GM15510 (cell line): ENCODE data around the gene SH3PXD2B.

Experiments used
- POLR2A ChIP-seq: IDR thresholded peaks from 3 replicates; pipeline ENCODE4 v1.6.1; 2011; ENCODE audit warnings: borderline replicate concordance; ENCODE audit not compliant: insufficient read length; ENCODE audit errors: extremely low read depth

Gene SH3PXD2B

GRCh38 chr5:172312286-172312685 is 142.0 kb downstream of the SH3PXD2B start:
- no peak for TF ChIP-seq POLR2A

GRCh38 chr5:172311605-172312004 is 142.7 kb downstream of the SH3PXD2B start:
- no peak for TF ChIP-seq POLR2A

- TF ChIP-seq POLR2A, result no peak
Measured at GRCh38 chr5:172311026-172311425, 143.3 kb downstream of the SH3PXD2B start.

- no peak for TF ChIP-seq POLR2A
Measured at GRCh38 chr5:172305380-172305779, 148.9 kb downstream of the SH3PXD2B start.

- no peak for TF ChIP-seq POLR2A
Measured at GRCh38 chr5:172303572-172304335, 150.6 kb downstream of the SH3PXD2B start.

- TF ChIP-seq POLR2A, result no peak
Measured at GRCh38 chr5:172303162-172303561, 151.2 kb downstream of the SH3PXD2B start.

- no peak for TF ChIP-seq POLR2A
Measured at GRCh38 chr5:172302047-172302710, 152.1 kb downstream of the SH3PXD2B start.

- TF ChIP-seq POLR2A, result no peak
Measured at GRCh38 chr5:172299916-172300439, 154.3 kb downstream of the SH3PXD2B start.

GRCh38 chr5:172294831-172295230 is 159.5 kb downstream of the SH3PXD2B start:
- no peak for TF ChIP-seq POLR2A

- no peak for TF ChIP-seq POLR2A
Measured at GRCh38 chr5:172293745-172294342, 160.5 kb downstream of the SH3PXD2B start.

GRCh38 chr5:172293054-172293744 is 161.1 kb downstream of the SH3PXD2B start:
- no peak for TF ChIP-seq POLR2A

GRCh38 chr5:172288465-172288864 is 165.9 kb downstream of the SH3PXD2B start:
- no peak for TF ChIP-seq POLR2A

GRCh38 chr5:172285226-172286143 is 168.8 kb downstream of the SH3PXD2B start:
- no peak for TF ChIP-seq POLR2A

- no peak for TF ChIP-seq POLR2A
Measured at GRCh38 chr5:172284611-172284980, 169.7 kb downstream of the SH3PXD2B start.
